ENCODE data around the gene BAZ2A.

- TF ChIP-seq CTCF (IDR thresholded peaks at IDR 0.05) = no peak
- TF ChIP-seq POLR2AphosphoS5 (IDR thresholded peaks at IDR 0.05; ENCODE audit: low read depth, low read length) = no peak
- TF ChIP-seq TCF7L2 (IDR thresholded peaks at IDR 0.05; ENCODE audit: low read depth, low read length) = no peak
- no peak for TF ChIP-seq SIN3A (IDR thresholded peaks at IDR 0.05; ENCODE audit: borderline replicate concordance, insufficient read depth, low read depth, low read length)
Observed at GRCh38 chr12:56604355-56604754, 25.8 kb downstream of the BAZ2A start.

Data from Panc1 (cell line).